ENCODE measurements around the gene METTL27.

DNA sequence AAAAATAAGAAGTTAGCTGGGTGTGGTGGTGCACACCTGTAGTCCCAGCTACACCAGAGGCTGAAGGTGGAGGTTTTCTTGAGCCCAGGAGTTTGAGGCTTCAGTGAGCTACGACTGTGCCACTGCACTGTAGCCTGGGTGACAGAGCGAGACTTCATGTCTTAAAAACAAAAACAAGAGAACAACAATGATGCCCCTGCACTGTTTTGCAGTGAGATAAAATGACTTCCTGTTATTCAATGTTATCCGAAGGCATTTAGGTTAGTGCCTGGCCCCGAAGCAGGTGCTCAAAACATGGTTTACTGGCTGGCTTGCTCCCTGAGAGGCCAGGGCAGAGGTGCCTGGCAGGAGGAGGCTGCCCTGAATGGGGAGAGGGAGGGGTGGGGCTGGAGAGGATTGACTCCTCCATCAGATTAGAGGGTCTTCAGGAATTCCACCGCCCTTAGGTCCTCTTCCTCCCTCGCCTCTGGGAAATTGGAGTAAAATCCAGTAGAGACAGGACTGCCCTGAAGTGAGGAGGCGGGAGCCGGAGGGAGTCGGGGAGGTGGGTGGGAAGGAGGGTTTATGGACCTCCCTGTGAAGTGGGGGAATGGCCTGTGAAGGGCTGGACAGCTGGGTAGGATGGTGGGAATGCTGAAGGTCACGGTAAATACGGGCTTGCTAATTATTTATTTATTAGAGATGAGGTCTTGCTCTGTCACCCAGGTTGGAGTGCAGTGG lies 18.3 kb downstream of the METTL27 start:
- TF ChIP-seq, protein P1, sequence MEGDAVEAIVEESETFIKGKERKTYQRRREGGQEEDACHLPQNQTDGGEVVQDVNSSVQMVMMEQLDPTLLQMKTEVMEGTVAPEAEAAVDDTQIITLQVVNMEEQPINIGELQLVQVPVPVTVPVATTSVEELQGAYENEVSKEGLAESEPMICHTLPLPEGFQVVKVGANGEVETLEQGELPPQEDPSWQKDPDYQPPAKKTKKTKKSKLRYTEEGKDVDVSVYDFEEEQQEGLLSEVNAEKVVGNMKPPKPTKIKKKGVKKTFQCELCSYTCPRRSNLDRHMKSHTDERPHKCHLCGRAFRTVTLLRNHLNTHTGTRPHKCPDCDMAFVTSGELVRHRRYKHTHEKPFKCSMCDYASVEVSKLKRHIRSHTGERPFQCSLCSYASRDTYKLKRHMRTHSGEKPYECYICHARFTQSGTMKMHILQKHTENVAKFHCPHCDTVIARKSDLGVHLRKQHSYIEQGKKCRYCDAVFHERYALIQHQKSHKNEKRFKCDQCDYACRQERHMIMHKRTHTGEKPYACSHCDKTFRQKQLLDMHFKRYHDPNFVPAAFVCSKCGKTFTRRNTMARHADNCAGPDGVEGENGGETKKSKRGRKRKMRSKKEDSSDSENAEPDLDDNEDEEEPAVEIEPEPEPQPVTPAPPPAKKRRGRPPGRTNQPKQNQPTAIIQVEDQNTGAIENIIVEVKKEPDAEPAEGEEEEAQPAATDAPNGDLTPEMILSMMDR (IDR thresholded peaks at IDR 0.05), result no peak
- no peak for TF ChIP-seq POLR2A (IDR thresholded peaks at IDR 0.05)
